H1 (cell line): ENCODE data around the gene TLE1. TPM values are rescaled to one million over a fixed set of nuclear protein-coding genes. Genes with fewer than 3 reads are reported as not detected.
A peak's percentile ranks its signal among the peaks of the same experiment; 100 is the strongest.

Experiments
- CTCF ChIA-PET: fragments of 300-600 bp; sonication (Branson Sonifier 250); formaldehyde crosslinking; loops from one replicate; lab custom pipeline; 2021; ENCODE audit not compliant: partially characterized antibody; lab: Charles Lee
- POLR2A ChIA-PET: fragments of 300-600 bp; sonication (Branson Sonifier 250); formaldehyde crosslinking; loops from one replicate; lab custom pipeline; 2021; ENCODE audit warnings: inconsistent platforms; ENCODE audit not compliant: partially characterized antibody; lab: Charles Lee
- DNase-seq, 2 experiments: peaks; one replicate each; pipeline versions ENCODE4 v3.0.0 to v3.0.0-alpha.2; 2010 to 2022; ENCODE audit warnings: low spot score in 2 of 2, low read depth in 1 of 2, mixed read lengths in 1 of 2
- FAIRE-seq: peaks from 2 replicates; lab custom pipeline; 2011; peaks lifted over from hg19 to GRCh38; lab: Jason Lieb, UNC
- H2AFZ ChIP-seq: 2 replicates; pipeline ENCODE4 v1.8.1; 2012; ENCODE audit warnings: low read length, inconsistent platforms
- H2AK5ac ChIP-seq: 2 replicates; pipeline ENCODE4 v1.6.1; 2013; ENCODE audit warnings: low read depth, low read length
- H2BK120ac ChIP-seq: replicated peaks from 2 replicates; pipeline ENCODE3; 2013; ENCODE audit warnings: low read depth, low read length, inconsistent platforms
- H2BK12ac ChIP-seq: 2 replicates; pipeline ENCODE4 v1.6.1; 2013; ENCODE audit warnings: low read depth, low read length
- H2BK15ac ChIP-seq: 2 replicates; pipeline ENCODE4 v1.6.1; 2013; ENCODE audit warnings: low read length
- H2BK20ac ChIP-seq: 2 replicates; pipeline ENCODE4 v1.6.1; 2013; ENCODE audit warnings: low read length
- H2BK5ac ChIP-seq: 2 replicates; pipeline ENCODE4 v1.6.1; 2013; ENCODE audit warnings: low read depth, low read length
- H3K14ac ChIP-seq: 2 replicates; pipeline ENCODE4 v1.6.1; 2013; ENCODE audit warnings: inconsistent platforms; ENCODE audit not compliant: insufficient read length
- H3K18ac ChIP-seq: 2 replicates; pipeline ENCODE4 v1.6.1; 2013; ENCODE audit warnings: low read length; ENCODE audit errors: extremely low read depth
- H3K23ac ChIP-seq: 2 replicates; pipeline ENCODE4 v1.6.1; 2013; ENCODE audit warnings: inconsistent platforms; ENCODE audit not compliant: insufficient read length
- H3K23me2 ChIP-seq: 2 replicates; pipeline ENCODE4 v1.6.1; 2013; ENCODE audit warnings: low read depth, low read length
- H3K27ac ChIP-seq: 2 replicates; pipeline ENCODE4 v1.6.1; 2011; ENCODE audit warnings: low read depth, low read length, inconsistent platforms
- H3K27me3 ChIP-seq, 4 experiments: replicated peaks in 1 of 4; 1 replicate in 1 of 4; 2 replicates in 3 of 4; pipeline versions ENCODE4 v1.6.1 to v1.8.1; 2011 to 2013; ENCODE audit warnings: low read length in 3 of 4, mild to moderate bottlenecking in 3 of 4, inconsistent platforms in 2 of 4, mixed read lengths in 2 of 4, moderate library complexity in 1 of 4; ENCODE audit not compliant: control insufficient read depth in 3 of 4, insufficient read depth in 3 of 4; ENCODE audit errors: extremely low read depth in 1 of 4
- H3K36me3 ChIP-seq, 4 experiments: 2 replicates each; pipeline versions ENCODE4 v1.6.1 to v1.8.1; 2011 to 2013; ENCODE audit warnings: mild to moderate bottlenecking in 4 of 4, low read length in 3 of 4, moderate library complexity in 2 of 4, control low read depth in 1 of 4, inconsistent platforms in 1 of 4; ENCODE audit not compliant: insufficient read depth in 4 of 4, control insufficient read depth in 2 of 4
- H3K4ac ChIP-seq: replicated peaks from 2 replicates; pipeline ENCODE3; 2013; ENCODE audit warnings: low read length, low read depth, mixed read lengths, inconsistent platforms; ENCODE audit not compliant: insufficient read length
- H3K4me1 ChIP-seq, 4 experiments: replicated peaks in 1 of 4; 1 replicate in 1 of 4; 2 replicates in 3 of 4; pipeline versions ENCODE4 v1.6.1 to v1.8.1; 2011 to 2013; ENCODE audit warnings: low read length in 3 of 4, inconsistent platforms in 2 of 4, mixed read lengths in 1 of 4; ENCODE audit not compliant: insufficient read depth in 4 of 4, control insufficient read depth in 3 of 4
- H3K4me2 ChIP-seq, 2 experiments: 2 replicates each; pipeline versions ENCODE4 v1.6.1 to v1.8.1; 2011 to 2013; ENCODE audit warnings: low read depth in 2 of 2, low read length in 2 of 2, control low read depth in 1 of 2, inconsistent platforms in 1 of 2, mild to moderate bottlenecking in 1 of 2; ENCODE audit not compliant: insufficient read depth in 1 of 2
- H3K4me3 ChIP-seq, 4 experiments: fragments of 200-600, 300-600 bp in 1 of 4; sonication (generic), shearing (Covaris generic), sonication (Bioruptor Twin) in 1 of 4; 2 replicates each; pipeline versions ENCODE4 v1.5.1 to v1.8.1; 2011 to 2016; ENCODE audit warnings: low read length in 4 of 4, low read depth in 3 of 4, control low read depth in 2 of 4, inconsistent platforms in 2 of 4, mild to moderate bottlenecking in 2 of 4, mixed read lengths in 1 of 4, moderate library complexity in 1 of 4; ENCODE audit not compliant: insufficient read depth in 2 of 4; ENCODE audit errors: extremely low read depth in 1 of 4
- H3K56ac ChIP-seq: replicated peaks from 2 replicates; pipeline ENCODE3; 2013; ENCODE audit warnings: low read depth, mild to moderate bottlenecking, mixed read lengths, low read length, inconsistent platforms; ENCODE audit not compliant: insufficient read length
- H3K79me1 ChIP-seq: 2 replicates; pipeline ENCODE4 v1.6.1; 2013; ENCODE audit warnings: low read depth, low read length, control low read depth
- H3K79me2 ChIP-seq, 2 experiments: 2 replicates each; pipeline versions ENCODE4 v1.6.1 to v1.8.1; 2012 to 2013; ENCODE audit warnings: low read length in 2 of 2, mild to moderate bottlenecking in 2 of 2, inconsistent platforms in 1 of 2; ENCODE audit not compliant: insufficient read depth in 2 of 2, control insufficient read depth in 1 of 2
- H3K9ac ChIP-seq, 4 experiments: replicated peaks in 1 of 4; 1 replicate in 1 of 4; 2 replicates in 3 of 4; pipeline versions ENCODE4 v1.6.1 to v1.8.1; 2011 to 2013; ENCODE audit warnings: low read depth in 3 of 4, low read length in 3 of 4, control low read depth in 2 of 4, mild to moderate bottlenecking in 2 of 4, moderate library complexity in 2 of 4, inconsistent platforms in 1 of 4; ENCODE audit errors: extremely low read depth in 1 of 4
- H3K9me3 ChIP-seq, 2 experiments: 2 replicates each; pipeline versions ENCODE4 v1.6.1 to v1.8.1; 2012 to 2013; ENCODE audit warnings: mild to moderate bottlenecking in 2 of 2, moderate library complexity in 2 of 2, control low read depth in 1 of 2, inconsistent platforms in 1 of 2, low read depth in 1 of 2, low read length in 1 of 2, mixed read lengths in 1 of 2; ENCODE audit not compliant: insufficient read depth in 2 of 2
- H4K20me1 ChIP-seq, 2 experiments: replicated peaks in 1 of 2; 2 replicates each; pipeline versions ENCODE3 to v1.8.1; 2011 to 2013; ENCODE audit warnings: inconsistent platforms in 2 of 2, low read length in 2 of 2, mild to moderate bottlenecking in 1 of 2; ENCODE audit not compliant: insufficient read depth in 2 of 2, control insufficient read depth in 1 of 2
- H4K5ac ChIP-seq: 2 replicates; pipeline ENCODE4 v1.6.1; 2013; ENCODE audit warnings: low read length, low read depth, mixed read lengths, inconsistent platforms; ENCODE audit not compliant: insufficient read length
- H4K8ac ChIP-seq: 2 replicates; pipeline ENCODE4 v1.8.0; 2013; ENCODE audit warnings: mild to moderate bottlenecking, moderate library complexity, low read length, inconsistent platforms; ENCODE audit not compliant: insufficient read depth; ENCODE audit errors: extremely low read depth
- H4K91ac ChIP-seq: replicated peaks from 2 replicates; pipeline ENCODE3; 2013; ENCODE audit warnings: low read length, mixed read lengths, inconsistent platforms; ENCODE audit not compliant: insufficient read length
- CREB1 ChIP-seq: IDR thresholded peaks from 2 replicates; pipeline ENCODE4 v1.6.1; 2012; ENCODE audit warnings: inconsistent platforms
- CTBP2 ChIP-seq: IDR thresholded peaks from 2 replicates; pipeline ENCODE4 v1.7.0; 2011; ENCODE audit warnings: borderline replicate concordance, mild to moderate bottlenecking, moderate library complexity, mixed read lengths, low read length; ENCODE audit not compliant: insufficient read depth, insufficient read length
- FOSL1 ChIP-seq: IDR thresholded peaks from 2 replicates; pipeline ENCODE4 v1.6.1; 2011; ENCODE audit warnings: mild to moderate bottlenecking, low read depth, low read length, moderate library complexity; ENCODE audit not compliant: insufficient read depth
- RAD21 ChIP-seq, 2 experiments: IDR thresholded peaks in 1 of 2; conservative IDR thresholded peaks in 1 of 2; 2 replicates each; pipeline ENCODE4 v1.6.1; 2011; ENCODE audit warnings: low read depth in 2 of 2, low read length in 2 of 2, improper control_type of control experiment in 1 of 2, inconsistent platforms in 1 of 2, mild to moderate bottlenecking in 1 of 2, moderate library complexity in 1 of 2
- SIX5 ChIP-seq: IDR thresholded peaks from 2 replicates; pipeline ENCODE4 v1.6.1; 2011; ENCODE audit warnings: mild to moderate bottlenecking, low read depth, low read length
- TAF1 ChIP-seq: IDR thresholded peaks from 2 replicates; pipeline ENCODE4 v1.6.1; 2011; ENCODE audit warnings: mild to moderate bottlenecking, low read depth, low read length
- TCF12 ChIP-seq: IDR thresholded peaks from 2 replicates; pipeline ENCODE4 v1.6.1; 2011; ENCODE audit warnings: low read depth, mild to moderate bottlenecking, low read length
- TEAD4 ChIP-seq: IDR thresholded peaks from 2 replicates; pipeline ENCODE4 v1.6.1; 2012; ENCODE audit warnings: low read depth, low read length, inconsistent platforms, mixed read lengths
- YY1 ChIP-seq: IDR thresholded peaks from 2 replicates; pipeline ENCODE4 v1.6.1; 2011; ENCODE audit warnings: low read depth, mild to moderate bottlenecking, low read length
- WGBS, 2 experiments: shearing (Covaris generic) in 1 of 2; methylation state at CpG; one replicate each; pipeline versions ENCODE4 v1.1.6 to v1.1.7; 2013 to 2015; ENCODE audit warnings: low lambda C conversion rate in 2 of 2, mixed read lengths in 2 of 2, inconsistent platforms in 1 of 2, low coverage in 1 of 2, missing lambda C conversion rate in 1 of 2; ENCODE audit not compliant: insufficient replicate concordance in 2 of 2, insufficient coverage in 1 of 2, insufficient read length in 1 of 2; ENCODE audit errors: extremely low coverage in 1 of 2, missing lambda C conversion rate in 1 of 2; 5-methylcytosine and 5-hydroxymethylcytosine counted together
- polyA plus RNA-seq, 7 experiments: library from polyadenylated mRNA; depleted of rRNA in 3 of 7; stranded (reverse) in 5 of 7; unstranded in 2 of 7; fragments of >200 nt in 5 of 7; fragments of 200-250 nt in 2 of 7; gene quantifications; 1 replicate in 5 of 7; 2 replicates in 1 of 7; 4 replicates in 1 of 7; pipeline versions ENCODE4 v1.2.1 to v1.2.3, GENCODE V29; 2011 to 2013; ENCODE audit warnings: missing spikeins in 2 of 7, mixed read lengths in 2 of 7
- total RNA-seq: library from RNA; stranded (reverse); fragmentation: NEBNext Ultra II Directional; extraction: Animal tissue kit (Norgen Biotek cat#: 25700); gene quantifications from 2 replicates; pipeline ENCODE4 v1.2.1, GENCODE V29; 2021

Gene TLE1
- total and polyA plus RNA-seq, 2 of the 8 experiments (the other 6 are each of a cell fraction or from before 2014, with no cell fraction given): 81.8 to 91.6 TPM

DNA sequence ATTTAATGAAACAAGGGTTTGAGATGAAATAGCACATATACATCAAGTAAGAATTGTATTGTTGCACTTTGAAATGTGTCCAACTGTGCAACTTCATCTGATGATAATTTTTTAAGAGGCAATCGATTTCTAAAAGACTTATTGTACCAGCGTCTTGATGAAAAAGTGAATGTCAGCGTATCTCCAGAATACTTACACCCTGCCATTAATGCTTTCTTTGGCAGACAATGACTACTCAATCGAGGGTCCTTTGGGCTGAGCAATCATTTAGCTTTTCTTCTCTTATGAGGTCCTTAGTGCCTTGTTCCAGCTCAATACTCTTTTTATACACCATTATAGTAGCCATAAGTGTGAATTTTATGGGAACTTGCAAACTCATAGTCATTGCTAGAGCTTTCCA, 4.7 kb downstream of the TLE1 start:
- WGBS, 2 experiments: 82% methylated on average over 4 of the region's 4 CpGs; no CpG with 5 or more reads in 1 of the 2 experiments
- Histone ChIP-seq H3K23ac (no peak overlapping the region), H4K91ac (no peak overlapping the region), H2BK15ac (no peak overlapping the region), H4K5ac (no peak overlapping the region), H3K18ac (no peak overlapping the region), H2BK5ac (no peak overlapping the region), H3K27ac (no peak overlapping the region), H2AFZ (no peak overlapping the region), H3K4me3 (peak overlapping the region in 1 of 4 experiments; percentile 85; a peak in 2 of 8 replicates), H3K4ac (no peak overlapping the region), H4K8ac (no peak overlapping the region; the same call in 1 of the 2 replicates), H3K79me2 (peaks cover 64 to 94% of the 10 kb centered on the region in 2 experiments), H3K23me2 (peaks cover 3% of the 10 kb centered on the region; the same call in 1 of the 2 replicates), H2BK120ac (no peak overlapping the region), H3K27me3 (no peaks in the 10 kb centered on the region), H4K20me1 (peaks cover 43 to 50% of the 10 kb centered on the region in 2 experiments), H3K4me2 (peak overlapping the region in 1 of 2 experiments; percentile 86; a peak in 3 of 4 replicates), H3K4me1 (peaks cover 2 to 16% (median 12%) of the 10 kb centered on the region in 4 experiments; a peak in 6 of 7 replicates), H3K79me1 (no peaks in the 10 kb centered on the region), H2AK5ac (no peak overlapping the region), H3K56ac (no peak overlapping the region), H3K36me3 (peaks cover 2 to 46% (median 20%) of the 10 kb centered on the region in 4 experiments), H2BK12ac (no peak overlapping the region), H2BK20ac (no peak overlapping the region), H3K9ac (no peak overlapping the region), H3K14ac (no peak overlapping the region), H3K9me3 (no peaks in the 10 kb centered on the region)
- CTCF ChIA-PET: interaction anchor here (1.1 to 1.4 kb wide), 2 partner anchors 10 to 13 kb away, joined by 3 read pairs; no protein-coding TSS in a partner anchor
- POLR2A ChIA-PET: interaction anchor here (0.7 to 10.8 kb wide), 4 partner anchors 11 to 71 kb away, joined by 3 to 97 read pairs (median 10); no protein-coding TSS in a partner anchor
- FAIRE-seq: no peak
- DNase-seq: no peak
- no peak for TF ChIP-seq TAF1
- no peak for TF ChIP-seq FOSL1
- no peak for TF ChIP-seq CREB1
- TF ChIP-seq TCF12: no peak
- TF ChIP-seq SIX5: no peak
- no peak for TF ChIP-seq TEAD4
- no peak for TF ChIP-seq RAD21 (IDR thresholded peaks at IDR 0.05 in 1 of 2, conservative IDR thresholded peaks at IDR 0.05 in 1 of 2; ENCODE audit: low read depth in 2 of 2, low read length in 2 of 2)
- no peak for TF ChIP-seq CTBP2
- no peak for TF ChIP-seq YY1
